ENCODE results near the gene DNAAF5. TPM values are rescaled to one million over a fixed set of nuclear protein-coding genes. Genes with fewer than 3 reads are reported as not detected.

Gene DNAAF5
- total and polyA plus RNA-seq, 2 of the 4 experiments (the other 2 are of a cell fraction) = 12.4 to 32.6 TPM

- Histone ChIP-seq H3K9me1 (ENCODE audit: insufficient read depth, low read length) (no peaks in the 10 kb centered on the region), H4K8ac (ENCODE audit: low read depth in 2 of 2, low read length in 2 of 2) (no peak overlapping the region), H3K9me3 (ENCODE audit: control insufficient read depth, insufficient read depth, low read length) (no peaks in the 10 kb centered on the region), H3K79me1 (ENCODE audit: low read depth in 1 of 2, low read length in 2 of 2) (peaks cover 0 to 4% of the 10 kb centered on the region in 2 experiments; a peak in 1 of 4 replicates), H2AK5ac (ENCODE audit: low read depth, low read length) (no peak overlapping the region), H4K91ac (ENCODE audit: insufficient read depth, low read depth, low read length) (no peak overlapping the region), H2AFZ (replicated peaks; ENCODE audit: low read length, poor library complexity) (no peak overlapping the region), H3K4me2 (ENCODE audit: low read depth, low read length) (no peak overlapping the region), H4K20me1 (ENCODE audit: insufficient read depth, low read length) (no peaks in the 10 kb centered on the region), H3K9ac (ENCODE audit: low read depth, low read length) (no peak overlapping the region), H2BK15ac (ENCODE audit: low read depth, low read length) (no peak overlapping the region), H2BK20ac (ENCODE audit: low read depth, low read length) (no peak overlapping the region), H3K4me3 (ENCODE audit: insufficient read depth, low read depth, low read length) (no peak overlapping the region), H2BK120ac (ENCODE audit: low read depth, low read length) (no peak overlapping the region), H2AK9ac (replicated peaks; ENCODE audit: low read depth, low read length, poor library complexity) (no peak overlapping the region), H3K27me3 (ENCODE audit: control insufficient read depth, insufficient read depth, low read length) (no peaks in the 10 kb centered on the region), H3K14ac (replicated peaks; ENCODE audit: low read depth, low read length) (no peak overlapping the region), H2BK5ac (ENCODE audit: low read depth, low read length, poor library complexity, severe bottlenecking) (no peak overlapping the region), H3K4ac (ENCODE audit: low read depth, low read length) (no peak overlapping the region), H3K56ac (ENCODE audit: extremely low read depth, insufficient read depth, low read length) (no peak overlapping the region), H3K18ac (ENCODE audit: low read depth, low read length) (no peak overlapping the region), H3K4me1 (ENCODE audit: control insufficient read depth, insufficient read depth, low read length) (no peaks in the 10 kb centered on the region; the same call in 1 of the 2 replicates), H3K36me3 (ENCODE audit: control insufficient read depth, insufficient read depth, low read length) (peaks cover 20% of the 10 kb centered on the region), H3K27ac (ENCODE audit: insufficient read depth, low read length) (no peak overlapping the region), H4K5ac (ENCODE audit: low read depth, low read length) (no peak overlapping the region), H3K23ac (ENCODE audit: low read depth, low read length) (no peak overlapping the region)
- CTCF ChIA-PET = no interaction called here
- intact Hi-C loops (cut with micrococcal nuclease) (no loop called here), dilution Hi-C loops (cut with HindIII; ENCODE audit: low sequenced_read_pairs, unreplicated experiment) (no loop called here), in situ Hi-C loops (cut with MboI; ENCODE audit: low sequenced_read_pairs) (no loop called here)
- no peak for TF ChIP-seq SMC3 (IDR thresholded peaks at IDR 0.05; ENCODE audit: low read depth, low read length)
- TF ChIP-seq FOS (IDR thresholded peaks at IDR 0.05; ENCODE audit: low read depth, low read length) = no peak
- no peak for TF ChIP-seq POLR2A (IDR thresholded peaks at IDR 0.05; ENCODE audit: low read depth, low read length)
- TF ChIP-seq MAZ (IDR thresholded peaks at IDR 0.05; ENCODE audit: borderline replicate concordance, low read depth, low read length) = no peak
- DNase-seq (no peak), ATAC-seq (ENCODE audit: low read depth) (no peak)
- no TSS peak for BruUV-seq (replicated peaks)
- 58% methylated on average over 3 of the region's 7 CpGs; no CpG with 5 or more reads in 1 of the 2 experiments for WGBS, 2 experiments (ENCODE audit: extremely low coverage in 2 of 2, insufficient read length in 1 of 2)
- POLR2A ChIA-PET (ENCODE audit: unreplicated experiment) = no interaction called here
Measured at GRCh38 chr7:770741-771166, 44.3 kb downstream of the DNAAF5 start.
